Hematopoietic multipotent progenitor cell (in vitro differentiated cells): ENCODE results near the gene ATP11A. TPM values are rescaled to one million over a fixed set of nuclear protein-coding genes. Genes with fewer than 3 reads are reported as not detected.

Source experiments
- DNase-seq, 3 donors: peaks; one replicate each; pipeline ENCODE4 v3.0.0-alpha.2; 2011 to 2015; ENCODE audit warnings: low read depth in 2 of 3, low spot score in 2 of 3
- total RNA-seq: library from RNA; depleted of rRNA; stranded (reverse); fragments of >200 nt; gene quantifications from one replicate; pipeline ENCODE4 v1.2.3, GENCODE V29; 2012

Gene ATP11A
- total RNA-seq, 1 donor: 10.0 TPM

- DNase-seq: no peak
Observed at GRCh38 chr13:112735791-112736190, 46.0 kb downstream of the ATP11A start.

- DNase-seq: no peak
Observed at GRCh38 chr13:112737294-112737693, 47.5 kb downstream of the ATP11A start.

GRCh38 chr13:112738606-112739005 is 48.8 kb downstream of the ATP11A start:
- DNase-seq: no peak

GRCh38 chr13:112740502-112741131 is 50.8 kb downstream of the ATP11A start:
- DNase-seq: no peak

GRCh38 chr13:112741185-112741755 is 51.4 kb downstream of the ATP11A start:
- DNase-seq: no peak

- DNase-seq: no peak
Observed at GRCh38 chr13:112741835-112742570, 52.2 kb downstream of the ATP11A start.

GRCh38 chr13:112742583-112742982 is 52.7 kb downstream of the ATP11A start:
- no peak for DNase-seq

GRCh38 chr13:112743451-112744167 is 53.8 kb downstream of the ATP11A start:
- DNase-seq: no peak

GRCh38 chr13:112744168-112745021 is 54.6 kb downstream of the ATP11A start:
- no peak for DNase-seq

GRCh38 chr13:112746044-112746443 is 56.2 kb downstream of the ATP11A start:
- no peak for DNase-seq

- no peak for DNase-seq
Observed at GRCh38 chr13:112747256-112747655, 57.4 kb downstream of the ATP11A start.

- DNase-seq: no peak
Observed at GRCh38 chr13:112748947-112749735, 59.3 kb downstream of the ATP11A start.

GRCh38 chr13:112750570-112750969 is 60.7 kb downstream of the ATP11A start:
- no peak for DNase-seq

- DNase-seq: no peak
Observed at GRCh38 chr13:112751617-112752016, 61.8 kb downstream of the ATP11A start.

GRCh38 chr13:112752211-112752610 is 62.4 kb downstream of the ATP11A start:
- no peak for DNase-seq

- DNase-seq: peak in 2 of 3 donors; percentile 5 to 40
Observed at GRCh38 chr13:112752711-112753541, 63.1 kb downstream of the ATP11A start.

- no peak for DNase-seq
Observed at GRCh38 chr13:112753833-112754232, 64.0 kb downstream of the ATP11A start.

GRCh38 chr13:112754281-112755025 is 64.6 kb downstream of the ATP11A start:
- no peak for DNase-seq
